ENCODE data around the gene PROX2. TPM values are rescaled to one million over a fixed set of nuclear protein-coding genes. Genes with fewer than 3 reads are reported as not detected.
A peak's percentile ranks its signal among the peaks of the same experiment; 100 is the strongest.

Gene PROX2
- under 1 TPM; 0.23 to 0.29 TPM for total RNA-seq

- DNase-seq (peak; percentile 27 to 49), ATAC-seq (replicated peaks in 1 of 2) (peak; percentile 71 to 78)
- Mint-ChIP-seq H3K27me3 (ENCODE audit: low read depth) (no peaks in the 10 kb centered on the region), H3K27ac (peak within 1 kb of the TSS; percentile 63), H3K36me3 (ENCODE audit: insufficient read depth in 2 of 2) (no peaks in the 10 kb centered on the region), H3K9me3 (no peaks in the 10 kb centered on the region), H3K4me3 (peak within 1 kb of the TSS; percentile 67 to 75), H3K4me1 (ENCODE audit: low read depth) (peaks cover 41% of the 10 kb centered on the region)
Observed at GRCh38 chr14:74875941-74876913, at the start of gene PROX2. Gene PROX2, minus strand, starts transcription at chr14:74876145. Its CDS starts 12,311 bp downstream, at chr14:74863834.

GRCh38 chr14:74924061-74924460 lies 48.1 kb upstream of the PROX2 start:
- H3K4me3 Mint-ChIP-seq, result peak overlapping the region; percentile 24 to 35
- no peaks in the 10 kb centered on the region for H3K9me3 Mint-ChIP-seq

GRCh38 chr14:74922752-74923401 lies 46.9 kb upstream of the PROX2 start, which contains the start of gene RPS6KL1:
Gene RPS6KL1, minus strand, starts transcription at chr14:74923260. Its CDS starts 1,719 bp downstream, at chr14:74921541.
- no peak within 1 kb of the TSS for H3K27ac Mint-ChIP-seq
- ATAC-seq (replicated peaks in 1 of 2) (peak; percentile 99 to 100), DNase-seq (peak; percentile 77 to 85)
- peaks cover 19% of the 10 kb centered on the region for H3K4me1 Mint-ChIP-seq (ENCODE audit: low read depth)
- no peaks in the 10 kb centered on the region for H3K36me3 Mint-ChIP-seq (ENCODE audit: insufficient read depth in 2 of 2)
- no peaks in the 10 kb centered on the region for H3K27me3 Mint-ChIP-seq (ENCODE audit: low read depth)
- peak within 1 kb of the TSS; percentile 65 to 74 for H3K4me3 Mint-ChIP-seq
- no peaks in the 10 kb centered on the region for H3K9me3 Mint-ChIP-seq

More at GRCh38 chr14:74924061-74924460, 48.1 kb upstream of the PROX2 start:
- Mint-ChIP-seq H3K27ac (no peak overlapping the region), H3K36me3 (ENCODE audit: insufficient read depth in 2 of 2) (no peaks in the 10 kb centered on the region), H3K4me1 (ENCODE audit: low read depth) (peaks cover 19% of the 10 kb centered on the region), H3K27me3 (ENCODE audit: low read depth) (no peaks in the 10 kb centered on the region)
- DNase-seq (no peak), ATAC-seq (replicated peaks in 1 of 2) (no peak)

GRCh38 chr14:74921987-74922751 lies 46.2 kb upstream of the PROX2 start:
- Mint-ChIP-seq H3K27me3 (ENCODE audit: low read depth) (no peaks in the 10 kb centered on the region), H3K36me3 (ENCODE audit: insufficient read depth in 2 of 2) (no peaks in the 10 kb centered on the region), H3K9me3 (no peaks in the 10 kb centered on the region), H3K4me1 (ENCODE audit: low read depth) (peaks cover 19% of the 10 kb centered on the region), H3K27ac (no peak overlapping the region), H3K4me3 (peak overlapping the region; percentile 58 to 74)
- ATAC-seq (replicated peaks in 1 of 2) (no peak), DNase-seq (no peak)

- Mint-ChIP-seq H3K4me3 (no peak overlapping the region), H3K27me3 (ENCODE audit: low read depth) (no peaks in the 10 kb centered on the region), H3K27ac (no peak overlapping the region), H3K9me3 (no peaks in the 10 kb centered on the region), H3K4me1 (ENCODE audit: low read depth) (peaks cover 19% of the 10 kb centered on the region), H3K36me3 (ENCODE audit: insufficient read depth in 2 of 2) (no peaks in the 10 kb centered on the region)
- ATAC-seq (replicated peaks in 1 of 2) (no peak), DNase-seq (no peak)
Observed at GRCh38 chr14:74921053-74921620, 45.2 kb upstream of the PROX2 start.

GRCh38 chr14:74920281-74920680 lies 44.3 kb upstream of the PROX2 start:
- H3K27ac Mint-ChIP-seq, result no peak overlapping the region
- H3K4me1 Mint-ChIP-seq (ENCODE audit: low read depth), result peaks cover 19% of the 10 kb centered on the region
- H3K27me3 Mint-ChIP-seq (ENCODE audit: low read depth), result no peaks in the 10 kb centered on the region

GRCh38 chr14:74919421-74920165 lies 43.6 kb upstream of the PROX2 start:
- H3K4me3 Mint-ChIP-seq, result no peak overlapping the region
- no peaks in the 10 kb centered on the region for H3K27me3 Mint-ChIP-seq (ENCODE audit: low read depth)
- ATAC-seq (replicated peaks in 1 of 2) (no peak), DNase-seq (no peak)
- H3K27ac Mint-ChIP-seq, result no peak overlapping the region
- no peaks in the 10 kb centered on the region for H3K36me3 Mint-ChIP-seq (ENCODE audit: insufficient read depth in 2 of 2)
- H3K4me1 Mint-ChIP-seq (ENCODE audit: low read depth), result peaks cover 19% of the 10 kb centered on the region
- no peaks in the 10 kb centered on the region for H3K9me3 Mint-ChIP-seq

More at GRCh38 chr14:74920281-74920680, 44.3 kb upstream of the PROX2 start:
- DNase-seq (no peak), ATAC-seq (replicated peaks in 1 of 2) (no peak)
- H3K36me3 Mint-ChIP-seq (ENCODE audit: insufficient read depth in 2 of 2), result no peaks in the 10 kb centered on the region
- H3K9me3 Mint-ChIP-seq, result no peaks in the 10 kb centered on the region
- H3K4me3 Mint-ChIP-seq, result no peak overlapping the region

- ATAC-seq (replicated peaks in 1 of 2) (no peak), DNase-seq (no peak)
- no peak overlapping the region for H3K4me3 Mint-ChIP-seq
- no peak overlapping the region for H3K27ac Mint-ChIP-seq
- peaks cover 9% of the 10 kb centered on the region for H3K4me1 Mint-ChIP-seq (ENCODE audit: low read depth)
- no peaks in the 10 kb centered on the region for H3K27me3 Mint-ChIP-seq (ENCODE audit: low read depth)
- H3K9me3 Mint-ChIP-seq, result no peaks in the 10 kb centered on the region
- H3K36me3 Mint-ChIP-seq (ENCODE audit: insufficient read depth in 2 of 2), result no peaks in the 10 kb centered on the region
Observed at GRCh38 chr14:74918380-74918779, 42.4 kb upstream of the PROX2 start.

- no peaks in the 10 kb centered on the region for H3K27me3 Mint-ChIP-seq (ENCODE audit: low read depth)
- no peak for ATAC-seq (replicated peaks in 1 of 2)
- no peak overlapping the region for H3K4me3 Mint-ChIP-seq
- H3K4me1 Mint-ChIP-seq (ENCODE audit: low read depth), result peaks cover 8% of the 10 kb centered on the region
- no peak for DNase-seq
- no peaks in the 10 kb centered on the region for H3K9me3 Mint-ChIP-seq
- H3K36me3 Mint-ChIP-seq (ENCODE audit: insufficient read depth in 2 of 2), result no peaks in the 10 kb centered on the region
- no peak overlapping the region for H3K27ac Mint-ChIP-seq
Observed at GRCh38 chr14:74917646-74918081, 41.7 kb upstream of the PROX2 start.

- no peak overlapping the region for H3K27ac Mint-ChIP-seq
Observed at GRCh38 chr14:74917178-74917543, 41.2 kb upstream of the PROX2 start.

GRCh38 chr14:74915826-74916225 lies 39.9 kb upstream of the PROX2 start:
- DNase-seq (no peak), ATAC-seq (replicated peaks in 1 of 2) (no peak)
- Mint-ChIP-seq H3K36me3 (ENCODE audit: insufficient read depth in 2 of 2) (no peaks in the 10 kb centered on the region), H3K4me1 (ENCODE audit: low read depth) (no peaks in the 10 kb centered on the region), H3K9me3 (no peaks in the 10 kb centered on the region), H3K4me3 (no peak overlapping the region), H3K27ac (no peak overlapping the region), H3K27me3 (ENCODE audit: low read depth) (no peaks in the 10 kb centered on the region)

More at GRCh38 chr14:74917178-74917543, 41.2 kb upstream of the PROX2 start:
- ATAC-seq (replicated peaks in 1 of 2) (no peak), DNase-seq (no peak)
- Mint-ChIP-seq H3K27me3 (ENCODE audit: low read depth) (no peaks in the 10 kb centered on the region), H3K4me1 (ENCODE audit: low read depth) (peaks cover 4% of the 10 kb centered on the region), H3K9me3 (no peaks in the 10 kb centered on the region), H3K4me3 (no peak overlapping the region), H3K36me3 (ENCODE audit: insufficient read depth in 2 of 2) (no peaks in the 10 kb centered on the region)

- no peak overlapping the region for H3K27ac Mint-ChIP-seq
- H3K9me3 Mint-ChIP-seq, result no peaks in the 10 kb centered on the region
- no peaks in the 10 kb centered on the region for H3K27me3 Mint-ChIP-seq (ENCODE audit: low read depth)
Observed at GRCh38 chr14:74915426-74915825, 39.5 kb upstream of the PROX2 start.

More at GRCh38 chr14:74915426-74915825, 39.5 kb upstream of the PROX2 start:
- no peaks in the 10 kb centered on the region for H3K4me1 Mint-ChIP-seq (ENCODE audit: low read depth)
- H3K36me3 Mint-ChIP-seq (ENCODE audit: insufficient read depth in 2 of 2), result no peaks in the 10 kb centered on the region
- ATAC-seq (replicated peaks in 1 of 2) (no peak), DNase-seq (no peak)
- no peak overlapping the region for H3K4me3 Mint-ChIP-seq
